Endothelial cell of umbilical vein (primary cell): ENCODE data around the gene USP2. TPM values are rescaled to one million over a fixed set of nuclear protein-coding genes. Genes with fewer than 3 reads are reported as not detected.

Source experiments
- BruUV-seq: library from RNA; stranded (reverse); fragments of 400-500 nt; replicated peaks from 2 replicates; lab custom pipeline; 2021; lab: Mats Ljungman, UMichigan
- CTCF ChIA-PET: fragments of 300-600, 350-600 bp; sonication (Branson Sonifier 250); formaldehyde crosslinking; loops from one replicate; lab custom pipeline; 2021; ENCODE audit warnings: antibody characterized with exemption, inconsistent platforms; lab: Charles Lee
- POLR2A ChIA-PET: fragments of 300-600, 350-600 bp; sonication (Branson Sonifier 250); formaldehyde crosslinking; loops from one replicate; lab custom pipeline; 2021; ENCODE audit warnings: antibody characterized with exemption, inconsistent platforms; lab: Charles Lee
- DNase-seq: peaks from one replicate; pipeline ENCODE4 v3.0.0-alpha.2; 2011; ENCODE audit warnings: low read depth, low spot score
- FAIRE-seq: peaks from 2 replicates; lab custom pipeline; 2011; peaks lifted over from hg19 to GRCh38; lab: Jason Lieb, UNC
- H2AFZ ChIP-seq: 2 replicates; pipeline ENCODE4 v1.6.0; 2012; ENCODE audit warnings: low read depth, low read length, control low read depth, inconsistent platforms
- H3K27ac ChIP-seq: 2 replicates; pipeline ENCODE4 v1.5.1; 2011; ENCODE audit warnings: low read depth, mild to moderate bottlenecking, control low read depth, low read length, moderate library complexity; ENCODE audit not compliant: insufficient read depth
- H3K27me3 ChIP-seq, 2 experiments: 2 replicates each; pipeline versions ENCODE4 v1.6.0 to v1.6.1; 2011; ENCODE audit warnings: low read length in 2 of 2, mixed read lengths in 1 of 2; ENCODE audit not compliant: control insufficient read depth in 2 of 2, insufficient read depth in 2 of 2
- H3K36me3 ChIP-seq, 2 experiments: 2 replicates in 1 of 2; 3 replicates in 1 of 2; pipeline ENCODE4 v1.5.1; 2011; ENCODE audit warnings: low read length in 2 of 2, mild to moderate bottlenecking in 1 of 2, moderate library complexity in 1 of 2; ENCODE audit not compliant: control insufficient read depth in 2 of 2, insufficient read depth in 2 of 2; ENCODE audit errors: extremely low read depth in 1 of 2
- H3K4me1 ChIP-seq: 3 replicates; pipeline ENCODE4 v1.5.1; 2011; ENCODE audit warnings: mild to moderate bottlenecking, low read length; ENCODE audit not compliant: control insufficient read depth, insufficient read depth; ENCODE audit errors: extremely low read depth
- H3K4me2 ChIP-seq: 2 replicates; pipeline ENCODE4 v1.6.1; 2011; ENCODE audit warnings: low read length, control low read depth, mixed read lengths; ENCODE audit not compliant: insufficient read depth
- H3K4me3 ChIP-seq, 3 experiments: fragments of 200-600 bp in 1 of 3; sonication (generic), shearing (Covaris generic) in 1 of 3; replicated peaks in 1 of 3; 2 replicates each; pipeline ENCODE4 v1.5.1; 2011 to 2016; ENCODE audit warnings: control low read depth in 3 of 3, low read length in 3 of 3, mild to moderate bottlenecking in 2 of 3, inconsistent platforms in 1 of 3, low read depth in 1 of 3, moderate library complexity in 1 of 3; ENCODE audit not compliant: insufficient read depth in 1 of 3
- H3K79me2 ChIP-seq: 2 replicates; pipeline ENCODE4 v1.6.0; 2012; ENCODE audit warnings: low read length, inconsistent platforms; ENCODE audit not compliant: control insufficient read depth, insufficient read depth
- H3K9ac ChIP-seq: replicated peaks from 2 replicates; pipeline ENCODE3; 2011; ENCODE audit warnings: low read length, control low read depth; ENCODE audit not compliant: insufficient read depth; ENCODE audit errors: extremely low read depth
- H3K9me1 ChIP-seq: replicated peaks from 3 replicates; pipeline ENCODE4 v1.6.0; 2011; ENCODE audit warnings: mild to moderate bottlenecking, low read length; ENCODE audit not compliant: control insufficient read depth, insufficient read depth; ENCODE audit errors: extremely low read depth
- H3K9me3 ChIP-seq: replicated peaks from 2 replicates; pipeline ENCODE4 v1.5.1; 2012; ENCODE audit warnings: low read length, inconsistent platforms; ENCODE audit not compliant: control insufficient read depth, insufficient read depth
- H4K20me1 ChIP-seq: replicated peaks from 2 replicates; pipeline ENCODE3; 2011; ENCODE audit warnings: mild to moderate bottlenecking, low read length; ENCODE audit not compliant: control insufficient read depth, insufficient read depth; ENCODE audit errors: extremely low read depth
- EZH2 ChIP-seq: IDR thresholded peaks from 2 replicates; pipeline ENCODE4 v1.6.1; 2012; ENCODE audit warnings: borderline replicate concordance, low read depth, mild to moderate bottlenecking, moderate library complexity, low read length, inconsistent platforms; ENCODE audit not compliant: severe bottlenecking
- FOS ChIP-seq: IDR thresholded peaks from 2 replicates; pipeline ENCODE4 v1.6.1; 2011; ENCODE audit warnings: mild to moderate bottlenecking, low read length, moderate library complexity, borderline replicate concordance; ENCODE audit not compliant: insufficient read depth
- GATA2 ChIP-seq: IDR thresholded peaks from 2 replicates; pipeline ENCODE4 v1.7.0; 2011; ENCODE audit warnings: low read depth, mild to moderate bottlenecking, moderate library complexity, mixed read lengths, low read length; ENCODE audit not compliant: insufficient read length, insufficient read depth
- JUN ChIP-seq: IDR thresholded peaks from 2 replicates; pipeline ENCODE4 v1.6.1; 2011; ENCODE audit warnings: borderline replicate concordance, low read depth; ENCODE audit not compliant: insufficient read length, insufficient read depth
- MYC ChIP-seq: IDR thresholded peaks from one replicate; pipeline ENCODE4 v1.6.1; 2011; ENCODE audit warnings: mild to moderate bottlenecking, low read depth, low read length
- POLR2A ChIP-seq: IDR thresholded peaks from 2 replicates; pipeline ENCODE4 v1.6.1; 2012; ENCODE audit warnings: low read depth, mild to moderate bottlenecking, control low read depth, low read length
- POLR2AphosphoS5 ChIP-seq: IDR thresholded peaks from 2 replicates; pipeline ENCODE4 v1.6.1; 2012; ENCODE audit warnings: low read depth, mild to moderate bottlenecking, control low read depth, low read length, moderate library complexity; ENCODE audit not compliant: insufficient read depth
- dilution Hi-C: fragments of 300-500 bp; cut with MboI; formaldehyde crosslinking; loops from one replicate; pipeline ENCODE4 v1.15.0; 2019; ENCODE audit warnings: low sequenced_read_pairs; ENCODE audit not compliant: extremely low pct_ligation_motif_present
- intact Hi-C: fragments of 100-400 bp; cut with micrococcal nuclease; formaldehyde crosslinking; loops from one replicate; pipeline ENCODE4 v1.10.0; 2022
- polyA plus RNA-seq, 4 experiments: library from polyadenylated mRNA; depleted of rRNA in 3 of 4; stranded (reverse) in 3 of 4; unstranded in 1 of 4; fragments of >200 nt; gene quantifications; 2 replicates each; pipeline versions ENCODE4 v1.2.1 to v1.2.3, GENCODE V29; 2011 to 2012; ENCODE audit warnings: missing spikeins in 1 of 4
- total RNA-seq: library from RNA; stranded (reverse); gene quantifications from 2 replicates; pipeline ENCODE4 v1.2.3, GENCODE V29; 2021
- TF ChIP-seq, protein P1 (sequence below), 2 donors: IDR thresholded peaks; 1 replicate in 1 of 2; 2 replicates in 1 of 2; pipeline ENCODE4 v1.5.1; 2011; ENCODE audit warnings: low read length in 2 of 2, mild to moderate bottlenecking in 2 of 2, moderate library complexity in 2 of 2, control low read depth in 1 of 2, inconsistent platforms in 1 of 2, low read depth in 1 of 2; ENCODE audit not compliant: insufficient read depth in 1 of 2; ENCODE audit errors: extremely low read depth in 1 of 2
- TF ChIP-seq, protein P2 (sequence below): IDR thresholded peaks from 2 replicates; pipeline ENCODE4 v1.6.1; 2011; ENCODE audit not compliant: insufficient read depth, insufficient read length

Gene USP2
- total and polyA plus RNA-seq, 2 donors (not counting 3 experiments of a cell fraction or from before 2014, with no cell fraction given): 0.21 to 1.2 TPM

DNA sequence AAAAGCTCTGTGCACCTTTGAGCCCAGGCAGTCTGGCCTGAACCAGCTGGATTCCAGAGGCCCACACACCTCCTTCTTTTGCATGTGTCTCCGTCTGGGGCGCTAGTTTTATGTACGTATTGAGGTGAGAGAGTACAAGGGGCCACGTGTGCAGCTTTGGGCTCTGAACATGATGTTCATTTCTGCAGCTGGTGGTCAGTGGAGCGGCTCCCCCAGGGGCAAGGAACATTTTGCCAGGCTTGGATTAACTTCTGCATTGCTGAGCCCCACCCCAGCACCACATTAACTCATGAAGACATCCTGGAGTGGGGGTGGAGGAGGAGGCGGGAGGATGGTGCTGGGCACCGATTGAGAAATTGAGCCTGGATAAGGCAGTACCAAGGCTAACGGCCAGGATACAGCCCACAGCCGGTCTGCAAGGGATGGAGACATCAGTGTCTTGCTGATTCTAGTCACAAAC is 13.8 kb downstream of the USP2 start:
- H3K27ac ChIP-seq: no peak overlapping the region
- no peaks in the 10 kb centered on the region for H3K36me3 ChIP-seq
- ChIA-PET POLR2A (no interaction called here), CTCF (interaction anchor here (1.2 to 11.7 kb wide), 5 partner anchors 9 to 107 kb away, joined by 3 to 134 read pairs (median 11); partner anchors contain the start of genes C1QTNF5 and USP2)
- no TSS peak for BruUV-seq
- no peak overlapping the region for H3K4me2 ChIP-seq
- DNase-seq: no peak
- no peak overlapping the region for H3K4me3 ChIP-seq
- no peaks in the 10 kb centered on the region for H3K9me1 ChIP-seq
- no peak overlapping the region for H2AFZ ChIP-seq
- H3K9ac ChIP-seq: no peak overlapping the region
- H3K4me1 ChIP-seq: no peaks in the 10 kb centered on the region
- FAIRE-seq: no peak
- dilution Hi-C loops: no loop called here
- no peak for TF ChIP-seq JUN
- TF ChIP-seq GATA2: no peak
- TF ChIP-seq POLR2A: no peak
- TF ChIP-seq POLR2AphosphoS5: no peak
- no peak for TF ChIP-seq MYC
- TF ChIP-seq, protein P1, sequence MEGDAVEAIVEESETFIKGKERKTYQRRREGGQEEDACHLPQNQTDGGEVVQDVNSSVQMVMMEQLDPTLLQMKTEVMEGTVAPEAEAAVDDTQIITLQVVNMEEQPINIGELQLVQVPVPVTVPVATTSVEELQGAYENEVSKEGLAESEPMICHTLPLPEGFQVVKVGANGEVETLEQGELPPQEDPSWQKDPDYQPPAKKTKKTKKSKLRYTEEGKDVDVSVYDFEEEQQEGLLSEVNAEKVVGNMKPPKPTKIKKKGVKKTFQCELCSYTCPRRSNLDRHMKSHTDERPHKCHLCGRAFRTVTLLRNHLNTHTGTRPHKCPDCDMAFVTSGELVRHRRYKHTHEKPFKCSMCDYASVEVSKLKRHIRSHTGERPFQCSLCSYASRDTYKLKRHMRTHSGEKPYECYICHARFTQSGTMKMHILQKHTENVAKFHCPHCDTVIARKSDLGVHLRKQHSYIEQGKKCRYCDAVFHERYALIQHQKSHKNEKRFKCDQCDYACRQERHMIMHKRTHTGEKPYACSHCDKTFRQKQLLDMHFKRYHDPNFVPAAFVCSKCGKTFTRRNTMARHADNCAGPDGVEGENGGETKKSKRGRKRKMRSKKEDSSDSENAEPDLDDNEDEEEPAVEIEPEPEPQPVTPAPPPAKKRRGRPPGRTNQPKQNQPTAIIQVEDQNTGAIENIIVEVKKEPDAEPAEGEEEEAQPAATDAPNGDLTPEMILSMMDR (IDR thresholded peaks at IDR 0.05; ENCODE audit: extremely low read depth in 1 of 2, insufficient read depth in 1 of 2, low read depth in 1 of 2, low read length in 2 of 2): no peak
- TF ChIP-seq FOS: no peak
- no peak for TF ChIP-seq EZH2
- TF ChIP-seq, protein P2, sequence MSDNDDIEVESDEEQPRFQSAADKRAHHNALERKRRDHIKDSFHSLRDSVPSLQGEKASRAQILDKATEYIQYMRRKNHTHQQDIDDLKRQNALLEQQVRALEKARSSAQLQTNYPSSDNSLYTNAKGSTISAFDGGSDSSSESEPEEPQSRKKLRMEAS: no peak
- intact Hi-C loops: no loop called here
- peaks cover 9 to 17% of the 10 kb centered on the region in 2 experiments for H3K27me3 ChIP-seq
- no peaks in the 10 kb centered on the region for H4K20me1 ChIP-seq
- H3K9me3 ChIP-seq: no peaks in the 10 kb centered on the region
- no peaks in the 10 kb centered on the region for H3K79me2 ChIP-seq
